Erythroblast (primary cell): ENCODE data around the gene CRY2.

ENCODE experiments used
- GATA1 ChIP-seq: IDR thresholded peaks from 2 replicates; pipeline ENCODE4 v1.6.1; 2011; ENCODE audit warnings: low read depth, mild to moderate bottlenecking, control low read depth, low read length, moderate library complexity
- POLR2A ChIP-seq: IDR thresholded peaks from 2 replicates; pipeline ENCODE4 v1.6.1; 2011; ENCODE audit warnings: mild to moderate bottlenecking, low read length

DNA sequence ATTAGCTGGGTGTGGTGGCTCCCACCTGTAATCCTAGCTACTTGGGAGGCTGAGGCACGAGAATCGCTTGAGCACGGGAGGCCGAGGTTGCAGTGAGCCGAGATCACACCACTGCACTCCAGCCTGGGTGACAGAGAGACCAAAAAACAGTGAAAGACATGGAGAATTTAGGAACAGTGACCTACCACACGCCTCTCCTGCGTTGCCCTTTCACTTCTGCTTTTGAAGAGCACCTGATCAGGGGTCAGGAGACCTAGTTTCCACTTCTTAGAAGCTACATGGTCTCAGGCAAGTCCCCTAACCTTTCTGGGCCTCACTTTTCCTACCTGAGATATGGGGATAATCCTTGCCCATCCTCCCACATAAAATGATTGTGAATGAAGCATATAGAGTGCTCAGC lies 30.1 kb upstream of the CRY2 start:
- TF ChIP-seq POLR2A (no peak), GATA1 (no peak)
